ENCODE data around the gene LAMA3. TPM values are rescaled to one million over a fixed set of nuclear protein-coding genes. Genes with fewer than 3 reads are reported as not detected.

LAMA3 gene
- total RNA-seq, 4 donors from 2014 or later, result 46.5 to 75.4 (median 57.4) TPM

DNA sequence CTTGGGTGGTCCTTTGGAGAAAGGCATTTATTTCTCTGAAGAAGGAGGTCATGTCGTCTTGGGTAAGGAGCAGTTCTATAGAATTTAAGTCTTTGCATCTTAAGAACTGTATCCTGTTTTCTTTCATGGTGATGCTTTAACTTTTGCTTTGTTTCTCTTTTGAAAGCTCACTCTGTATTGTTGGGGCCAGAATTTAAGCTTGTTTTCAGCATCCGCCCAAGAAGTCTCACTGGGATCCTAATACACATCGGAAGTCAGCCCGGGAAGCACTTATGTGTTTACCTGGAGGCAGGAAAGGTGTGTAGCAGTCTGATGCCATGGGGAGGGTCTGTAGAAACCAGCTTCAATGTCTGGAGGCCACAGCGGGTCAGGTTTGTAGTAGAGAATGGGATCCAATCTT lies 260.6 kb downstream of the LAMA3 start:
- no peak overlapping the region for H3K4me3 ChIP-seq
- no peaks in the 10 kb centered on the region for H3K36me3 ChIP-seq
- TF ChIP-seq, protein P1, sequence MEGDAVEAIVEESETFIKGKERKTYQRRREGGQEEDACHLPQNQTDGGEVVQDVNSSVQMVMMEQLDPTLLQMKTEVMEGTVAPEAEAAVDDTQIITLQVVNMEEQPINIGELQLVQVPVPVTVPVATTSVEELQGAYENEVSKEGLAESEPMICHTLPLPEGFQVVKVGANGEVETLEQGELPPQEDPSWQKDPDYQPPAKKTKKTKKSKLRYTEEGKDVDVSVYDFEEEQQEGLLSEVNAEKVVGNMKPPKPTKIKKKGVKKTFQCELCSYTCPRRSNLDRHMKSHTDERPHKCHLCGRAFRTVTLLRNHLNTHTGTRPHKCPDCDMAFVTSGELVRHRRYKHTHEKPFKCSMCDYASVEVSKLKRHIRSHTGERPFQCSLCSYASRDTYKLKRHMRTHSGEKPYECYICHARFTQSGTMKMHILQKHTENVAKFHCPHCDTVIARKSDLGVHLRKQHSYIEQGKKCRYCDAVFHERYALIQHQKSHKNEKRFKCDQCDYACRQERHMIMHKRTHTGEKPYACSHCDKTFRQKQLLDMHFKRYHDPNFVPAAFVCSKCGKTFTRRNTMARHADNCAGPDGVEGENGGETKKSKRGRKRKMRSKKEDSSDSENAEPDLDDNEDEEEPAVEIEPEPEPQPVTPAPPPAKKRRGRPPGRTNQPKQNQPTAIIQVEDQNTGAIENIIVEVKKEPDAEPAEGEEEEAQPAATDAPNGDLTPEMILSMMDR (IDR thresholded peaks at IDR 0.05), result no peak
- no peak for TF ChIP-seq POLR2A (IDR thresholded peaks at IDR 0.05)
- no peaks in the 10 kb centered on the region for H3K9me3 ChIP-seq
- H3K27me3 ChIP-seq, result no peaks in the 10 kb centered on the region
- DNase-seq, result no peak
- H3K4me1 ChIP-seq, result no peaks in the 10 kb centered on the region
- intact Hi-C loops (cut with DNase I; ENCODE audit: low total_unique reads), result no loop called here
- H3K27ac ChIP-seq, result no peak overlapping the region

DNA sequence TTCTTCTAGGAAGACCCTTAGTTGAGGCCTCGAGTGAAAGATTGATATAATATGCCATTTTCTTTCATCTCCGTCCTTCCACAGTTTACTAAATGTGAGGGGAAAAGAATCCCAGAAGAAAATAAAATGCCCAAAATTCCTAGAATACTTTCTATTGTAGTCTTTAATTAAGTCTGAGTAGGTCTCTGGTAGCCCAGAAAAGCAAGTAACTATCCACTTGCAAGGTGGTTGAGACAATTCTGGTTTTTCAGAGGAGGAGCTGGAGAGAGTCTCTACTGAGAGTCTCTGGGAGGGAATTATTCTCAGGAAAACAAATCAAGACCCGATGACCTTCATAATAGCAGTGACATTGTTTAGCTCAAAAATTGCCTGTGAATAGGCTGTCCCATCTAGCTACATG lies 261.4 kb downstream of the LAMA3 start:
- Histone ChIP-seq H3K27ac (no peak overlapping the region), H3K9me3 (no peaks in the 10 kb centered on the region), H3K4me1 (no peaks in the 10 kb centered on the region), H3K36me3 (no peaks in the 10 kb centered on the region), H3K4me3 (no peak overlapping the region), H3K27me3 (no peaks in the 10 kb centered on the region)
- DNase-seq, result no peak
- no peak for TF ChIP-seq POLR2A (IDR thresholded peaks at IDR 0.05)
- TF ChIP-seq, protein P1 (IDR thresholded peaks at IDR 0.05), result no peak
- intact Hi-C loops (cut with DNase I; ENCODE audit: low total_unique reads), result no loop called here

DNA sequence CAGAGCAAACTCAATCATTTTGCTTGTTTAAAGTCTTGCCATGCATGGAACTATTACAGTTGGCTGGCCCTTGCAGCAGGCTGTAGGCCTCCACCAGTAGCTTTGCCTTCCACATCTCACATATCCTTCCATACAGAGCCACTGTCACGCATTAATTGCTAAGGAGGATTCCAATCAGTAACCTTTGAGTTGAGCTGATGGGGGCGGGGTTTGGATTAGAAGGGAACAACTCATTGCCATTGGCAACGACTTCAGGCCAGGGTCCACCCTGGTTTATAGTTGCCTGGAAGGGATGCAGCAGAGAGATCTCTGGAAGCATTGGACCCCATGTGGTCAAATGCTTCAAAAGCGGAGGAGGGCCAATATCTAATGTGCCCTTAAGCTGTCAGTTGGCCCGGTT lies 262.0 kb downstream of the LAMA3 start:
- Histone ChIP-seq H3K36me3 (no peaks in the 10 kb centered on the region), H3K9me3 (no peaks in the 10 kb centered on the region), H3K4me3 (no peak overlapping the region), H3K27me3 (no peaks in the 10 kb centered on the region), H3K4me1 (no peaks in the 10 kb centered on the region), H3K27ac (no peak overlapping the region)
- intact Hi-C loops (cut with DNase I; ENCODE audit: low total_unique reads), result no loop called here
- no peak for TF ChIP-seq POLR2A (IDR thresholded peaks at IDR 0.05)
- TF ChIP-seq, protein P1 (IDR thresholded peaks at IDR 0.05), result no peak
- DNase-seq, result no peak

DNA sequence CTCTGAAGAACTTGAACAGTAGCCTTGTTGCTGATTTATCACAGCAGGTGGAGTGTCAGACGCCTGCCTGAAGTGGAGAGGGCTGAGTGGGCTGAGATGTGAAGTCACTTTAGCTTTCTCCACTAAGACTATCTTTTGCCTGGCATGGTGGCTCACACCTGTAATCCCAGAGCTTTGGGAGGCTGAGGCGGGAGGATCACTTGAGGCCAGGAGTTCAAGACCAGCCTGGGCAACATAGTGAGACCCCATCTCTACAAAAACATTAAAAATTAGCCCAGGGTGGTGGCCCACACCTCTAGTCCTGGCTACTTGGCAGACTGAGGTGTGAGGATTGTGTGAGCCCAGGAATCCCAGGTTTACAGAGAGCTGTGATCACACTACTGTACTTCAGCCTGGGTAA lies 264.7 kb downstream of the LAMA3 start:
- Histone ChIP-seq H3K9me3 (no peaks in the 10 kb centered on the region), H3K27me3 (no peaks in the 10 kb centered on the region), H3K4me3 (no peak overlapping the region), H3K36me3 (no peaks in the 10 kb centered on the region), H3K4me1 (no peaks in the 10 kb centered on the region), H3K27ac (no peak overlapping the region)
- TF ChIP-seq POLR2A (IDR thresholded peaks at IDR 0.05), result no peak
- TF ChIP-seq, protein P1 (IDR thresholded peaks at IDR 0.05), result no peak
- DNase-seq, result no peak
- intact Hi-C loops (cut with DNase I; ENCODE audit: low total_unique reads), result no loop called here

DNA sequence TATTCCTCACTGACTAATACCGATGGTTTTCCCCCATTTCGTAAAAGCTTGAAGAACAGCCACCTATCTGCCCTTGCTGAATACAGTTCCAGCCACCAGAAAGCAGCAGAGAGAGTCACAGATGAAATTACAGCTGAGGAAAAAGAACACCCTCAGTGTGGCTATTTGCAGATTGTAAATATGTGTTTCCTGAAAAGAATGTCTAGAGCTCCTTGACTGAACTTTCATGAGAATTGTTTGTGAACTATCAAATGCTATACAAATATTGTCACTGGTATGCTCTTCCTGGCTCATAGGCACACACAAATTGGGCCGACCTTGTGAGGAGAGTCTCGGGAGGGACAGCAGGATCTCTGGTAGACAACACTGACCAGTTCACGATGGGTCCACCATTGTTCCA lies 267.2 kb downstream of the LAMA3 start:
- no peak overlapping the region for H3K27ac ChIP-seq
- H3K27me3 ChIP-seq, result no peaks in the 10 kb centered on the region
- intact Hi-C loops (cut with DNase I; ENCODE audit: low total_unique reads), result no loop called here

More for the DNA sequence above, 267.2 kb downstream of the LAMA3 start:
- no peaks in the 10 kb centered on the region for H3K4me1 ChIP-seq
- TF ChIP-seq POLR2A (IDR thresholded peaks at IDR 0.05), result no peak
- TF ChIP-seq, protein P1 (IDR thresholded peaks at IDR 0.05), result no peak
- no peaks in the 10 kb centered on the region for H3K9me3 ChIP-seq
- DNase-seq, result no peak
- no peak overlapping the region for H3K4me3 ChIP-seq
- H3K36me3 ChIP-seq, result no peaks in the 10 kb centered on the region
